NT2/D1 (cell line): Measurements from ENCODE around the gene ZNF506.

ENCODE experiments used
- SUZ12 ChIP-seq: IDR thresholded peaks from 2 replicates; pipeline ENCODE4 v1.6.1; 2011; ENCODE audit not compliant: insufficient read length, insufficient read depth; ENCODE audit errors: extremely low read depth
- ZNF274 ChIP-seq: IDR thresholded peaks from 2 replicates; pipeline ENCODE4 v1.6.1; 2011; ENCODE audit warnings: mild to moderate bottlenecking, low read depth, low read length

GRCh38 chr19:19747357-19748220 lies 74.0 kb downstream of the ZNF506 start:
- TF ChIP-seq SUZ12 (no peak), ZNF274 (no peak)
